Measurements from ENCODE around the gene CALHM6. TPM values are rescaled to one million over a fixed set of nuclear protein-coding genes. Genes with fewer than 3 reads are reported as not detected.

Gene CALHM6
- total and polyA plus RNA-seq, 2 experiments from 2014 or later = 1.7 TPM; not detected in 1

- 85 to 91% methylated on average over 4 of the region's 4 CpGs for WGBS, 2 experiments (ENCODE audit: low coverage in 1 of 2, low lambda C conversion rate in 2 of 2, missing lambda C conversion rate in 2 of 2)
- Histone ChIP-seq H3K27ac (no peak overlapping the region), H3K4me2 (ENCODE audit: unreplicated experiment) (no peak overlapping the region), H3K9ac (no peak overlapping the region), H3K9me2 (ENCODE audit: insufficient read depth) (no peaks in the 10 kb centered on the region), H3K9me3 (ENCODE audit: low read depth) (no peaks in the 10 kb centered on the region), H3K36me3 (ENCODE audit: low read depth) (peaks cover 68% of the 10 kb centered on the region), H3K4me3 (no peak overlapping the region), H3K4me1 (ENCODE audit: insufficient read depth) (peaks cover 3% of the 10 kb centered on the region), H3K79me2 (ENCODE audit: insufficient read depth) (peaks cover 6% of the 10 kb centered on the region), H3F3A (ENCODE audit: insufficient read depth) (no peaks in the 10 kb centered on the region), H4K20me1 (ENCODE audit: insufficient read depth) (no peaks in the 10 kb centered on the region), H3K27me3 (replicated peaks; ENCODE audit: insufficient read depth) (no peaks in the 10 kb centered on the region), H2AFZ (no peak overlapping the region)
- no peak for DNase-seq
- no peak for TF ChIP-seq EZH2 (IDR thresholded peaks at IDR 0.05; ENCODE audit: insufficient read depth, poor library complexity, severe bottlenecking)
- no peak for TF ChIP-seq EZH2phosphoT487 (IDR thresholded peaks at IDR 0.05; ENCODE audit: insufficient read depth, low read depth)
- in situ Hi-C loops (cut with MboI) = no loop called here
Observed at GRCh38 chr6:116433206-116433712, 27.9 kb upstream of the CALHM6 start.

DNA sequence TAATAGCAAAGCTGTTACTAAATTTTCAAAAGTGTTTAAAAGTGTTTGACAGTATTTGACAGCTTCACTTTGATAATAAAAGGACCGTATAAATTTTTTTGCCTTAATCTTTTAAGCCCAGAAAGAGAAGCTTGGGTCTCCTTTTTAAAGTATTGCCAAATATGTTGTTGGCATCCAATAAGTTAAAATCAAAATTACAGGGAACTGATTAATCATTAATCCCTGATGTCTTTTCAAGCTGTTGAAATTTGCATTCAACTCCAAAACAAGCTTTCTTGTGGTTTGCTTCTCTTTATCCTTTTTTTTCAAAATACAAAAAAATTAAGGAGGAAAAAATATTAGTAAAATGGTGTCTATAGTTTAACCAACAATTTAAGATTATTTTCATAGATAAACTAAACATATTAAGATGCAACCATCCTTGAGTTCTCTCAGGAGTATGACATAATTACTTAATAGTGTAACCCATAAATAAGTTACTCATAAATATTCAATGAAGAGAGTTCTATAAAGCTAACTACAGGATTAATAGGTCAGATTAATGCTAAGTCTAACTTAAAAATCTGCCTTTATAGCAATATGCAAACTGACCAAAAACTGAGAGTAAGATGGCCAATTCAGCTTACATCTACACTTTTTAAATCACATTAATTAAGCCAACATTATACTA is 27.0 kb upstream of the CALHM6 start:
- Histone ChIP-seq H3K27ac (no peak overlapping the region), H3K4me3 (no peak overlapping the region), H3K27me3 (replicated peaks; ENCODE audit: insufficient read depth) (no peaks in the 10 kb centered on the region), H3K9ac (no peak overlapping the region), H2AFZ (no peak overlapping the region), H3K4me1 (ENCODE audit: insufficient read depth) (peaks cover 12% of the 10 kb centered on the region), H3K4me2 (ENCODE audit: unreplicated experiment) (no peak overlapping the region), H3K36me3 (ENCODE audit: low read depth) (peaks cover 65% of the 10 kb centered on the region), H3K9me2 (ENCODE audit: insufficient read depth) (no peaks in the 10 kb centered on the region), H3K79me2 (ENCODE audit: insufficient read depth) (peaks cover 2% of the 10 kb centered on the region), H4K20me1 (ENCODE audit: insufficient read depth) (no peaks in the 10 kb centered on the region), H3F3A (ENCODE audit: insufficient read depth) (peaks cover 6% of the 10 kb centered on the region), H3K9me3 (ENCODE audit: low read depth) (no peaks in the 10 kb centered on the region)
- no peak for TF ChIP-seq EZH2phosphoT487 (IDR thresholded peaks at IDR 0.05; ENCODE audit: insufficient read depth, low read depth)
- TF ChIP-seq EZH2 (IDR thresholded peaks at IDR 0.05; ENCODE audit: insufficient read depth, poor library complexity, severe bottlenecking) = no peak
- DNase-seq = no peak
- WGBS, 2 experiments (ENCODE audit: low coverage in 1 of 2, low lambda C conversion rate in 2 of 2, missing lambda C conversion rate in 2 of 2) = 96 to 97% methylated on average over 1 of the region's 1 CpG
- in situ Hi-C loops (cut with MboI) = no loop called here

GRCh38 chr6:116436586-116436985 is 24.6 kb upstream of the CALHM6 start:
- 90 to 93% methylated on average over 7 of the region's 7 CpGs for WGBS, 2 experiments (ENCODE audit: low coverage in 1 of 2, low lambda C conversion rate in 2 of 2, missing lambda C conversion rate in 2 of 2)
- Histone ChIP-seq H4K20me1 (ENCODE audit: insufficient read depth) (no peaks in the 10 kb centered on the region), H3K36me3 (ENCODE audit: low read depth) (peaks cover 49% of the 10 kb centered on the region), H3K9me2 (ENCODE audit: insufficient read depth) (no peaks in the 10 kb centered on the region), H3K4me3 (no peak overlapping the region), H3F3A (ENCODE audit: insufficient read depth) (peaks cover 18% of the 10 kb centered on the region), H3K9ac (no peak overlapping the region), H3K9me3 (ENCODE audit: low read depth) (no peaks in the 10 kb centered on the region), H3K4me2 (ENCODE audit: unreplicated experiment) (no peak overlapping the region), H3K27me3 (replicated peaks; ENCODE audit: insufficient read depth) (no peaks in the 10 kb centered on the region), H2AFZ (no peak overlapping the region), H3K4me1 (ENCODE audit: insufficient read depth) (peaks cover 21% of the 10 kb centered on the region), H3K79me2 (ENCODE audit: insufficient read depth) (no peaks in the 10 kb centered on the region), H3K27ac (no peak overlapping the region)
- TF ChIP-seq EZH2phosphoT487 (IDR thresholded peaks at IDR 0.05; ENCODE audit: insufficient read depth, low read depth) (no peak), EZH2 (IDR thresholded peaks at IDR 0.05; ENCODE audit: insufficient read depth, poor library complexity, severe bottlenecking) (no peak)
- DNase-seq = no peak
- in situ Hi-C loops (cut with MboI) = no loop called here

GRCh38 chr6:116437656-116438055 is 23.5 kb upstream of the CALHM6 start:
- H3K27ac ChIP-seq = no peak overlapping the region
- H3K9ac ChIP-seq = no peak overlapping the region
- DNase-seq = no peak
- H3K4me3 ChIP-seq = no peak overlapping the region
- in situ Hi-C loops (cut with MboI) = no loop called here
- H3K4me1 ChIP-seq (ENCODE audit: insufficient read depth) = peaks cover 22% of the 10 kb centered on the region
- H3K79me2 ChIP-seq (ENCODE audit: insufficient read depth) = no peaks in the 10 kb centered on the region
- peaks cover 20% of the 10 kb centered on the region for H3F3A ChIP-seq (ENCODE audit: insufficient read depth)
- no peaks in the 10 kb centered on the region for H3K27me3 ChIP-seq (replicated peaks; ENCODE audit: insufficient read depth)
- H3K36me3 ChIP-seq (ENCODE audit: low read depth) = peaks cover 40% of the 10 kb centered on the region
- no peaks in the 10 kb centered on the region for H3K9me3 ChIP-seq (ENCODE audit: low read depth)
- H2AFZ ChIP-seq = no peak overlapping the region
- TF ChIP-seq EZH2 (IDR thresholded peaks at IDR 0.05; ENCODE audit: insufficient read depth, poor library complexity, severe bottlenecking) = no peak
- TF ChIP-seq EZH2phosphoT487 (IDR thresholded peaks at IDR 0.05; ENCODE audit: insufficient read depth, low read depth) = no peak
- no peaks in the 10 kb centered on the region for H4K20me1 ChIP-seq (ENCODE audit: insufficient read depth)
- H3K4me2 ChIP-seq (ENCODE audit: unreplicated experiment) = no peak overlapping the region
- no peaks in the 10 kb centered on the region for H3K9me2 ChIP-seq (ENCODE audit: insufficient read depth)
